Measurements from ENCODE around the gene LYRM9.

DNA sequence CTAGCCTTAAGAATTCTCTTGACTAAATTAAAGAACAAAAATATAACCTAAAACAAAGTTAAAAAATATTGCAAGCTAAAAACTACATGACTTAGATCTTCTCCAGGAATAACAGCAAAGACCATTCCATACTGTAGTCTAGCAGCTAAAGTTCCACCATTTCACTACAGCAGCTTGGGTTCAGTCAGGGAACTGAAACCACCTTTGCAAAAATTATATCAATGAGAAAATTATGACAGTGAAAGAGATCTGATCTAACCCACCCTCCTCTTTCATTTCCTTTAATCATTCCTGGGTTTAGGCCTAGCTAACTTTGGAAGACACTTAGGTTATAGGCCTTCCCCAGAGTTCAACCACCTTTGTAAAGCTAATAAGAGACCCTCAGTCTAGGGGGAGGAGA, 56.5 kb downstream of the LYRM9 start:
- TF ChIP-seq, protein P1, sequence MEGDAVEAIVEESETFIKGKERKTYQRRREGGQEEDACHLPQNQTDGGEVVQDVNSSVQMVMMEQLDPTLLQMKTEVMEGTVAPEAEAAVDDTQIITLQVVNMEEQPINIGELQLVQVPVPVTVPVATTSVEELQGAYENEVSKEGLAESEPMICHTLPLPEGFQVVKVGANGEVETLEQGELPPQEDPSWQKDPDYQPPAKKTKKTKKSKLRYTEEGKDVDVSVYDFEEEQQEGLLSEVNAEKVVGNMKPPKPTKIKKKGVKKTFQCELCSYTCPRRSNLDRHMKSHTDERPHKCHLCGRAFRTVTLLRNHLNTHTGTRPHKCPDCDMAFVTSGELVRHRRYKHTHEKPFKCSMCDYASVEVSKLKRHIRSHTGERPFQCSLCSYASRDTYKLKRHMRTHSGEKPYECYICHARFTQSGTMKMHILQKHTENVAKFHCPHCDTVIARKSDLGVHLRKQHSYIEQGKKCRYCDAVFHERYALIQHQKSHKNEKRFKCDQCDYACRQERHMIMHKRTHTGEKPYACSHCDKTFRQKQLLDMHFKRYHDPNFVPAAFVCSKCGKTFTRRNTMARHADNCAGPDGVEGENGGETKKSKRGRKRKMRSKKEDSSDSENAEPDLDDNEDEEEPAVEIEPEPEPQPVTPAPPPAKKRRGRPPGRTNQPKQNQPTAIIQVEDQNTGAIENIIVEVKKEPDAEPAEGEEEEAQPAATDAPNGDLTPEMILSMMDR (IDR thresholded peaks at IDR 0.05) = no peak
- no peak for TF ChIP-seq POLR2A (IDR thresholded peaks at IDR 0.05)

Measured in adrenal gland (tissue), 5 donors.